AG09319 (cell line): ENCODE measurements around the gene VPS9D1.

Source experiments
- DNase-seq: peaks from one replicate; pipeline ENCODE4 v3.0.0-alpha.2; 2010; ENCODE audit warnings: low read depth; ENCODE audit errors: extremely low read depth
- TF ChIP-seq, protein P1 (sequence below): IDR thresholded peaks from 2 replicates; pipeline ENCODE4 v1.5.1; 2011; ENCODE audit warnings: low read depth, mild to moderate bottlenecking, inconsistent platforms, low read length, moderate library complexity

The VPS9D1 gene

DNA sequence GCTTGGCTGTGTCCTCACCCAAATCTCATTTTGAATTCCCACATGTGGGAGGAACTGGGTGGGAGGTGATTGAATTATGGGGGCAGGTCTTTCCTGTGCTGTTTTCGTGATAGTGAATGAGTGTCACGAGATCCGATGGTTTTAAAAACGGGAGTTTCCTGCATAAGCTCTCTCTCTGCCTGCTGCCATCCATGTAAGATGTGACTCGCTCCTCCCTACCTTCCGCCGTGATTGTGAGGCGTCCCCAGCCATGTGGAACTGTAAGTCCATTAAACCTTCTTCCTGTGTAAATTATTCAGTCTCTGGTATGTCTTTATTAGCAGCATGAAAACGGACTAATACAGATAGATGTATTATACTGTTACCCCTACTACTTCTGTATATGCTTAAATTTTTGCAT lies 59.5 kb downstream of the VPS9D1 start:
- TF ChIP-seq, protein P1, sequence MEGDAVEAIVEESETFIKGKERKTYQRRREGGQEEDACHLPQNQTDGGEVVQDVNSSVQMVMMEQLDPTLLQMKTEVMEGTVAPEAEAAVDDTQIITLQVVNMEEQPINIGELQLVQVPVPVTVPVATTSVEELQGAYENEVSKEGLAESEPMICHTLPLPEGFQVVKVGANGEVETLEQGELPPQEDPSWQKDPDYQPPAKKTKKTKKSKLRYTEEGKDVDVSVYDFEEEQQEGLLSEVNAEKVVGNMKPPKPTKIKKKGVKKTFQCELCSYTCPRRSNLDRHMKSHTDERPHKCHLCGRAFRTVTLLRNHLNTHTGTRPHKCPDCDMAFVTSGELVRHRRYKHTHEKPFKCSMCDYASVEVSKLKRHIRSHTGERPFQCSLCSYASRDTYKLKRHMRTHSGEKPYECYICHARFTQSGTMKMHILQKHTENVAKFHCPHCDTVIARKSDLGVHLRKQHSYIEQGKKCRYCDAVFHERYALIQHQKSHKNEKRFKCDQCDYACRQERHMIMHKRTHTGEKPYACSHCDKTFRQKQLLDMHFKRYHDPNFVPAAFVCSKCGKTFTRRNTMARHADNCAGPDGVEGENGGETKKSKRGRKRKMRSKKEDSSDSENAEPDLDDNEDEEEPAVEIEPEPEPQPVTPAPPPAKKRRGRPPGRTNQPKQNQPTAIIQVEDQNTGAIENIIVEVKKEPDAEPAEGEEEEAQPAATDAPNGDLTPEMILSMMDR, result no peak
- no peak for DNase-seq

DNA sequence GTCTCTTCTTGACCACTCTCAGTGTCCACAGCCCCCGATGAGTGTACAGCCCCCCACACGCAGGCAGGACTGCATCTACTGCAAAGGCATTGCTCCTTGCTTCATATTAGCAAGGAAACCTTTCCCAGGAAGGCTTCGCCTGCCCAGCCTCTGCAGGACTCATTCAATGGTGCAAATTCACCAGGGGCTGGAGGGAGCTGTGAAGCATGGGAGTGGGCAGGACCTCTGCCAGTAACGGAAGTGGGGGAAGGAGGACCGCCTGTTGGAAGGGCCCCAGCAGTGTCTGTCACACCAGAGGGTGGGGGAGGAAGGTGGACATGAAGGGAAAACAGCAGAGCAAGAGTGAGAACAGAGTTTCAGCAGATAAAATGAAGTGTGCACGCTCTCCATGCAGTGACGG lies 60.6 kb downstream of the VPS9D1 start:
- no peak for DNase-seq
- TF ChIP-seq, protein P1, result no peak

DNA sequence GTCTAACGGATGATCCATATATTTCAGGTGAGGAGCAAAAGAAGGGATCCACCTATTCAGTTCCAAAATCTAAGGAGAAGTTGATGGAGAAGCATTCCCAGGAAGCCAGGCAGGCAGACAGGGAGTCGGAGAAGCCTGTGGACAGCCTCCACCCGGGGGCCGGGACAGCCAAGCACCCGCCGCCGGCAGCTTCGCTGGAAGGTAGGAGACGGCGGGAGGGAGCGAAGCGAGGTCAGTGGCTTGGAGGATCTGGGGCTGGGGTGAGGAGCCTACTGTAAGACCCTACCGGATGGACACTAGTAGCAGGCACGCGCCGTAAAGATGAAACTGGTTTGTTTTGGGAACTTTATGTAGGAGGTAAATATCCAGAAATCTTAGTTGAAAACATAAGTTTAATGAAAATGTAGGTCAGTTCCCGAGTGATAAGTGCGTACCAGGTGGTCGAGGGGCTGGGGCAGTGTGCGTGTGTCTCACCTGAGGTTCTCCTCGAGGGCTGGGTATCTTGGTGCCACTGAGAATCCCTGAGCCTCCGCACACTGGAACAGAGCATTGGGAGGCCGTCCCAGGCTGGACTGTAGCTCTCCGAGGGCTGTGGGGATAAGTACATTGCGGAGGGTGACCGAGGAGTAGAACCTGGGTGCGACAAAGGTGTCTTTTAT lies 62.3 kb downstream of the VPS9D1 start:
- no peak for DNase-seq
- TF ChIP-seq, protein P1, result no peak

DNA sequence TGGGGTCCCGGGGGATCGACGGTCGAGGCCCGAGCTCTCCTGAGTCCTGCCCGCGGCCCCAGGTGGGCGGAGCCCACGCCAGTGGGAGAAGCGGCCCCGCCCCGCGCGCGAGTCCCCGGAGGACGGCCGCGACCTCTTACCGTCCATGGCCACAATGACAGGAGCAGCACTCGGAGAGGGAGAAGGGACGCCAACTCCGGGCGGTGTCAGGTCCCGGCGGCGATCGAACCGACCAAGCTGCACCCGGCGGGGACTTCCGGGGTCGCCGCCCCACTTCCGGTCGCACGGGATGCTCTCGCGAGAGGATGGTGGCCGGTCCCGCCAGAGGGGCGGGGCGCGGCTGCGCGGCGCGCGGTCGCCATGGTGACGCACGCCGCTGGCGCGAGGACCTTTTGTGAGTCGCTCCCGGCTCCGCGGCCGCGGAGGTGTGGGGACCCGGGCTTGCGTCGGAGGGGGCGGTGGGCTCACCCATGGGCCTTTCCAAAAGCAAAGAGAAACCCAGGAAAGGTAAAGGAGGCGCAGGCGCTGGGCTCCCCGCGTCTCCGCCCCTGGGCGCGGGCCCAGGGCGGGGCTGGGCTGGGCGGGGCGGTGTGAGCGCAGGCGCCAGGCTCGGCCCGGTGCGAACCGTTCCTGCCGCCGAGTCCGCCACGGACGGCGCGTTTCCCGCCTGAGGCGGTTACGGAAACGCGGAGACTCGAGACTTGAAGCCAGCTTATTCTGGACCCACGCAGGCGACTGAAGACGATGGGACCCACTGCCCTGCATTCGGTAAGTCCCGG lies 63.1 kb downstream of the VPS9D1 start, which contains the start of the genes CHMP1A and SPATA33:
CHMP1A (minus strand) TSS at position 267 of the 779 bp plus-strand sequence; CDS start at position 147, 120 bp downstream.
SPATA33 (plus strand) TSS at position 395 of the 779 bp plus-strand sequence; CDS start at position 471, 76 bp downstream.
- TF ChIP-seq, protein P1, result no peak
- DNase-seq, result peak; percentile 59
